Endodermal cell (in vitro differentiated cells): Measurements from ENCODE around the gene TTC7B. TPM values are rescaled to one million over a fixed set of nuclear protein-coding genes. Genes with fewer than 3 reads are reported as not detected.
A peak's percentile ranks its signal among the peaks of the same experiment; 100 is the strongest.

ENCODE experiments used
- DNase-seq: peaks from one replicate; pipeline ENCODE4 v3.0.0-alpha.2; 2017
- H3K27ac ChIP-seq: 2 replicates; pipeline ENCODE4 v1.5.1; 2013; ENCODE audit warnings: mild to moderate bottlenecking, low read depth, low read length, moderate library complexity
- H3K27me3 ChIP-seq: 2 replicates; pipeline ENCODE4 v1.6.1; 2013; ENCODE audit warnings: mild to moderate bottlenecking, low read length, moderate library complexity; ENCODE audit not compliant: insufficient read depth, control insufficient read depth, poor library complexity, severe bottlenecking
- H3K36me3 ChIP-seq: 2 replicates; pipeline ENCODE4 v1.7.0; 2013; ENCODE audit warnings: mild to moderate bottlenecking, low read length, moderate library complexity; ENCODE audit not compliant: control insufficient read depth, insufficient read depth
- H3K4me1 ChIP-seq: one replicate; pipeline ENCODE4 v1.7.0; 2013; ENCODE audit warnings: low read length; ENCODE audit not compliant: control insufficient read depth, insufficient read depth
- H3K4me3 ChIP-seq: 2 replicates; pipeline ENCODE4 v1.5.1; 2013; ENCODE audit warnings: mild to moderate bottlenecking, low read length, moderate library complexity
- H3K9ac ChIP-seq: 2 replicates; pipeline ENCODE4 v1.6.1; 2013; ENCODE audit warnings: mild to moderate bottlenecking, low read length, moderate library complexity; ENCODE audit not compliant: poor library complexity, severe bottlenecking; ENCODE audit errors: extremely low read depth
- H3K9me3 ChIP-seq: 2 replicates; pipeline ENCODE4 v1.6.1; 2013; ENCODE audit warnings: mild to moderate bottlenecking, low read length, moderate library complexity; ENCODE audit not compliant: control insufficient read depth
- H3K27ac Mint-ChIP-seq: 2 replicates; pipeline ENCODE4 v1.8.0; 2020; ENCODE audit warnings: mixed read lengths
- H3K27me3 Mint-ChIP-seq: 2 replicates; pipeline ENCODE4 v1.8.0; 2021; ENCODE audit warnings: mild to moderate bottlenecking, mixed read lengths; ENCODE audit not compliant: insufficient read depth
- H3K36me3 Mint-ChIP-seq: 2 replicates; pipeline ENCODE4 v1.8.0; 2020; ENCODE audit warnings: low read depth, mixed read lengths
- H3K4me1 Mint-ChIP-seq: 2 replicates; pipeline ENCODE4 v1.8.0; 2020; ENCODE audit warnings: mixed read lengths
- H3K4me3 Mint-ChIP-seq: 2 replicates; pipeline ENCODE4 v1.8.0; 2020; ENCODE audit warnings: mild to moderate bottlenecking, moderate library complexity, mixed read lengths
- H3K9me3 Mint-ChIP-seq: 2 replicates; pipeline ENCODE4 v1.8.0; 2020; ENCODE audit warnings: mild to moderate bottlenecking, mixed read lengths
- WGBS, 2 experiments: methylation state at CpG; one replicate each; pipeline versions ENCODE4 v1.1.5 to v1.1.7; 2013; ENCODE audit warnings: missing lambda C conversion rate in 2 of 2, mixed read lengths in 1 of 2; ENCODE audit not compliant: insufficient coverage in 1 of 2, insufficient read length in 1 of 2; 5-methylcytosine and 5-hydroxymethylcytosine counted together
- total RNA-seq, 2 donors: library from RNA; stranded (reverse); fragmentation: NEBNext Ultra II Directional in 1 of 2; extraction: Animal tissue kit (Norgen Biotek cat#: 25700) in 1 of 2; gene quantifications; 2 replicates in 1 of 2; 3 replicates in 1 of 2; pipeline ENCODE4 v1.2.1, GENCODE V29; 2021
- TF ChIP-seq, protein P1 (sequence below): fragments of 200-600 bp; sonication (generic); conservative IDR thresholded peaks from 2 replicates; pipeline ENCODE4 v1.5.0; 2021; ENCODE audit warnings: antibody characterized with exemption, mild to moderate bottlenecking

TTC7B gene
- total RNA-seq, 2 donors from 2014 or later: 51.3 to 62.6 TPM

GRCh38 chr14:90812109-90812508 lies 4.1 kb downstream of the TTC7B start:
- H3K9me3 Mint-ChIP-seq: no peaks in the 10 kb centered on the region
- no peak overlapping the region for H3K27ac ChIP-seq
- WGBS, 2 experiments: 88 to 92% methylated on average over 4 to 5 of the region's 5 CpGs
- H3K9me3 ChIP-seq: no peaks in the 10 kb centered on the region
- H3K27ac Mint-ChIP-seq: peak overlapping the region; percentile 56
- H3K27me3 ChIP-seq: no peaks in the 10 kb centered on the region
- TF ChIP-seq, protein P1, sequence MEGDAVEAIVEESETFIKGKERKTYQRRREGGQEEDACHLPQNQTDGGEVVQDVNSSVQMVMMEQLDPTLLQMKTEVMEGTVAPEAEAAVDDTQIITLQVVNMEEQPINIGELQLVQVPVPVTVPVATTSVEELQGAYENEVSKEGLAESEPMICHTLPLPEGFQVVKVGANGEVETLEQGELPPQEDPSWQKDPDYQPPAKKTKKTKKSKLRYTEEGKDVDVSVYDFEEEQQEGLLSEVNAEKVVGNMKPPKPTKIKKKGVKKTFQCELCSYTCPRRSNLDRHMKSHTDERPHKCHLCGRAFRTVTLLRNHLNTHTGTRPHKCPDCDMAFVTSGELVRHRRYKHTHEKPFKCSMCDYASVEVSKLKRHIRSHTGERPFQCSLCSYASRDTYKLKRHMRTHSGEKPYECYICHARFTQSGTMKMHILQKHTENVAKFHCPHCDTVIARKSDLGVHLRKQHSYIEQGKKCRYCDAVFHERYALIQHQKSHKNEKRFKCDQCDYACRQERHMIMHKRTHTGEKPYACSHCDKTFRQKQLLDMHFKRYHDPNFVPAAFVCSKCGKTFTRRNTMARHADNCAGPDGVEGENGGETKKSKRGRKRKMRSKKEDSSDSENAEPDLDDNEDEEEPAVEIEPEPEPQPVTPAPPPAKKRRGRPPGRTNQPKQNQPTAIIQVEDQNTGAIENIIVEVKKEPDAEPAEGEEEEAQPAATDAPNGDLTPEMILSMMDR: no peak
- DNase-seq: peak; percentile 41
- peaks cover 4% of the 10 kb centered on the region for H3K27me3 Mint-ChIP-seq
- H3K36me3 Mint-ChIP-seq: no peaks in the 10 kb centered on the region
- H3K4me1 Mint-ChIP-seq: peaks cover 26% of the 10 kb centered on the region
- H3K4me3 ChIP-seq: no peak overlapping the region
- no peaks in the 10 kb centered on the region for H3K36me3 ChIP-seq
- no peak overlapping the region for H3K4me3 Mint-ChIP-seq
- no peak overlapping the region for H3K9ac ChIP-seq
- peaks cover 9% of the 10 kb centered on the region for H3K4me1 ChIP-seq

DNA sequence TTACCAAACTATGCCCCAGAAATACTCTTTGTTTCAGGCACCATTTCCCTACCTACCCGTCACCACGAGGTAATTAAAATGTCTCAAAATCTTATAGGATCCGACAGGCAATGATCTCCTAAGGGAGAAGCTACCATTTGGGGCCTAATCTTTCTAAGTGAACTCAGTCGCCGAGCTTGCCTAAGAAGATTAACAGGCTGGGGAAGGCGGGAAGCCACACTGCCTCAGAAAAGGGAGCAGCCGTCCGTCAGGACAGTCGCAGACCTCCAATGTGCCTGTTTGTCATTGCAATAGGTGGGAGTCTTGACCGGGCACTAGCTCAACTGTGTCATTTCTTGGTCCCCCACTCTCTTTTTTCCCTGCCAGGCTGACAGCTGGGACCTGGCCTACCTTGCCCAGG lies 4.6 kb downstream of the TTC7B start:
- peak; percentile 52 for DNase-seq
- peaks cover 3% of the 10 kb centered on the region for H3K27me3 Mint-ChIP-seq
- peak overlapping the region; percentile 56 for H3K27ac Mint-ChIP-seq
- no peaks in the 10 kb centered on the region for H3K9me3 Mint-ChIP-seq
- Histone ChIP-seq H3K36me3 (no peaks in the 10 kb centered on the region), H3K27me3 (no peaks in the 10 kb centered on the region), H3K4me1 (peaks cover 9% of the 10 kb centered on the region), H3K4me3 (no peak overlapping the region), H3K9ac (no peak overlapping the region), H3K27ac (no peak overlapping the region), H3K9me3 (no peaks in the 10 kb centered on the region)
- TF ChIP-seq, protein P1: no peak
- no peak overlapping the region for H3K4me3 Mint-ChIP-seq
- no peaks in the 10 kb centered on the region for H3K36me3 Mint-ChIP-seq
- 81 to 91% methylated on average over 10 of the region's 10 CpGs for WGBS, 2 experiments
- H3K4me1 Mint-ChIP-seq: peaks cover 26% of the 10 kb centered on the region

GRCh38 chr14:90810806-90811205 lies 5.4 kb downstream of the TTC7B start:
- TF ChIP-seq, protein P1: no peak
- peaks cover 3% of the 10 kb centered on the region for H3K27me3 Mint-ChIP-seq
- H3K4me3 Mint-ChIP-seq: no peak overlapping the region
- H3K4me1 Mint-ChIP-seq: peaks cover 34% of the 10 kb centered on the region
- Histone ChIP-seq H3K4me3 (no peak overlapping the region), H3K27me3 (no peaks in the 10 kb centered on the region), H3K9ac (no peak overlapping the region), H3K36me3 (no peaks in the 10 kb centered on the region), H3K9me3 (no peaks in the 10 kb centered on the region), H3K4me1 (peaks cover 16% of the 10 kb centered on the region), H3K27ac (no peak overlapping the region)
- no peak for DNase-seq
- no peak overlapping the region for H3K27ac Mint-ChIP-seq
- H3K9me3 Mint-ChIP-seq: no peaks in the 10 kb centered on the region
- no peaks in the 10 kb centered on the region for H3K36me3 Mint-ChIP-seq
- 94 to 98% methylated on average over 4 to 5 of the region's 5 CpGs for WGBS, 2 experiments
